T-cell (primary cell): ENCODE results near the gene MAPK8IP1. TPM values are rescaled to one million over a fixed set of nuclear protein-coding genes. Genes with fewer than 3 reads are reported as not detected.
A peak's percentile ranks its signal among the peaks of the same experiment; 100 is the strongest.

ENCODE experiments used
- ATAC-seq, 4 experiments: fragments of 200-7000 bp in 3 of 4; fragments of 150-1000 bp in 1 of 4; cut with Tn5 transposase; replicated peaks in 1 of 4; 1 replicate in 3 of 4; 2 replicates in 1 of 4; pipeline ENCODE4 v1.10.0; 2021; ENCODE audit warnings: moderate library complexity in 3 of 4, mild to moderate bottlenecking in 2 of 4, moderate number of reproducible peaks in 1 of 4
- CTCF ChIA-PET, 2 donors: fragments of 300-600 bp; sonication (Branson Sonifier 250); formaldehyde crosslinking; loops; one replicate each; lab custom pipeline; 2022; ENCODE audit warnings: antibody characterized with exemption in 2 of 2; lab: Charles Lee
- POLR2A ChIA-PET, 2 donors: fragments of 300-600 bp; sonication (Branson Sonifier 250); formaldehyde crosslinking; loops; one replicate each; lab custom pipeline; 2022; ENCODE audit warnings: antibody characterized with exemption in 2 of 2; lab: Charles Lee
- DNase-seq, 35 experiments: peaks; one replicate each; pipeline versions ENCODE4 v3.0.0 to v3.0.0-alpha.2; 2013 to 2023
- H3K27ac ChIP-seq: one replicate; pipeline ENCODE4 v1.5.1; 2013; ENCODE audit warnings: low read length
- H3K27me3 ChIP-seq, 2 experiments: replicated peaks in 1 of 2; 1 replicate in 1 of 2; 2 replicates in 1 of 2; pipeline versions ENCODE4 v1.6.1 to v1.7.0; 2013; ENCODE audit warnings: low read length in 1 of 2, mixed read lengths in 1 of 2; ENCODE audit not compliant: control insufficient read depth in 2 of 2, insufficient read depth in 2 of 2; ENCODE audit errors: extremely low read depth in 1 of 2
- H3K36me3 ChIP-seq, 2 donors: 1 replicate in 1 of 2; 2 replicates in 1 of 2; pipeline versions ENCODE4 v1.6.1 to v1.7.0; 2013; ENCODE audit warnings: low read length in 1 of 2; ENCODE audit not compliant: control insufficient read depth in 2 of 2, insufficient read depth in 1 of 2; ENCODE audit errors: extremely low read depth in 1 of 2
- H3K4me1 ChIP-seq, 2 experiments: 1 replicate in 1 of 2; 2 replicates in 1 of 2; pipeline versions ENCODE4 v1.6.1 to v1.7.0; 2013; ENCODE audit warnings: low read length in 2 of 2, mixed read lengths in 1 of 2; ENCODE audit not compliant: insufficient read depth in 2 of 2, control insufficient read depth in 1 of 2; ENCODE audit errors: extremely low read depth in 1 of 2
- H3K4me3 ChIP-seq, 2 donors: 1 replicate in 1 of 2; 2 replicates in 1 of 2; pipeline versions ENCODE4 v1.5.1 to v1.7.0; 2013; ENCODE audit warnings: mild to moderate bottlenecking in 2 of 2, low read length in 1 of 2, moderate library complexity in 1 of 2; ENCODE audit not compliant: control insufficient read depth in 1 of 2; ENCODE audit errors: extremely low read depth in 1 of 2
- H3K9me3 ChIP-seq: 2 replicates; pipeline ENCODE4 v1.7.0; 2013
- H3K27ac Mint-ChIP-seq, 2 donors: one replicate each; pipeline ENCODE4 v1.8.0; 2020 to 2021; ENCODE audit warnings: mild to moderate bottlenecking in 2 of 2, mixed read lengths in 2 of 2
- H3K27me3 Mint-ChIP-seq, 2 donors: one replicate each; pipeline ENCODE4 v1.8.0; 2021 to 2022; ENCODE audit warnings: mixed read lengths in 2 of 2
- H3K36me3 Mint-ChIP-seq: one replicate; pipeline ENCODE4 v1.8.0; 2021; ENCODE audit warnings: mixed read lengths
- H3K4me1 Mint-ChIP-seq, 3 donors: one replicate each; pipeline ENCODE4 v1.8.0; 2020 to 2022; ENCODE audit warnings: mixed read lengths in 3 of 3, mild to moderate bottlenecking in 1 of 3
- H3K4me3 Mint-ChIP-seq, 3 donors: one replicate each; pipeline ENCODE4 v1.8.0; 2020 to 2022; ENCODE audit warnings: mild to moderate bottlenecking in 3 of 3, mixed read lengths in 3 of 3, moderate library complexity in 3 of 3
- H3K9me3 Mint-ChIP-seq, 3 donors: one replicate each; pipeline ENCODE4 v1.8.0; 2020 to 2022; ENCODE audit warnings: mixed read lengths in 3 of 3
- WGBS: methylation state at CpG from one replicate; pipeline ENCODE4 v1.1.5; 2013; ENCODE audit warnings: missing lambda C conversion rate; ENCODE audit not compliant: insufficient coverage; 5-methylcytosine and 5-hydroxymethylcytosine counted together
- total RNA-seq, 35 experiments: library from RNA in 6 of 35; stranded (reverse) in 6 of 35; fragments of 120-200 nt in 1 of 35; gene quantifications; one replicate each; pipeline versions ENCODE4 v1.2.1 to v1.2.4 and lab custom pipeline; 2013 to 2026

MAPK8IP1 gene
- total RNA-seq, 5 donors from 2014 or later (not counting 1 experiment from before 2014, with no cell fraction given), result 0.90 to 9.9 (median 1.8) TPM

- ATAC-seq (no peak), DNase-seq (no peak)
- ChIA-PET CTCF (no interaction called here), POLR2A (no interaction called here)
- Histone ChIP-seq H3K9me3 (no peaks in the 10 kb centered on the region), H3K27ac (no peak overlapping the region), H3K27me3 (no peaks in the 10 kb centered on the region), H3K36me3 (peaks cover 35 to 95% of the 10 kb centered on the region in 2 donors), H3K4me3 (no peak overlapping the region), H3K4me1 (no peaks in the 10 kb centered on the region)
- H3K27ac Mint-ChIP-seq, result no peak overlapping the region
- 96% methylated on average over 10 of the region's 12 CpGs for whole genome bisulfite sequencing
- H3K4me3 Mint-ChIP-seq, result no peak overlapping the region
- peaks cover 0 to 10% (median 0%) of the 10 kb centered on the region in 3 donors for H3K4me1 Mint-ChIP-seq
- no peaks in the 10 kb centered on the region for H3K9me3 Mint-ChIP-seq
- H3K36me3 Mint-ChIP-seq, result peaks cover 66% of the 10 kb centered on the region
- no peaks in the 10 kb centered on the region for H3K27me3 Mint-ChIP-seq
These were observed 15.9 kb upstream of the MAPK8IP1 start for GRCh38 chr11:45869551-45869950.

- no peaks in the 10 kb centered on the region for H3K9me3 Mint-ChIP-seq
- no peak for ATAC-seq
- peaks cover 64% of the 10 kb centered on the region for H3K36me3 Mint-ChIP-seq
- peaks cover 0 to 10% (median 0%) of the 10 kb centered on the region in 3 donors for H3K4me1 Mint-ChIP-seq
- WGBS, result 80% methylated on average over 1 of the region's 4 CpGs
- no peaks in the 10 kb centered on the region for H3K27me3 Mint-ChIP-seq
- CTCF ChIA-PET, result no interaction called here
- Histone ChIP-seq H3K4me1 (no peaks in the 10 kb centered on the region), H3K27ac (no peak overlapping the region), H3K27me3 (no peaks in the 10 kb centered on the region), H3K36me3 (peaks cover 35 to 96% of the 10 kb centered on the region in 2 donors), H3K9me3 (no peaks in the 10 kb centered on the region), H3K4me3 (no peak overlapping the region)
- no peak overlapping the region for H3K27ac Mint-ChIP-seq
- no peak overlapping the region for H3K4me3 Mint-ChIP-seq
- no peak for DNase-seq
- POLR2A ChIA-PET, result no interaction called here
These were observed 14.7 kb upstream of the MAPK8IP1 start for GRCh38 chr11:45870706-45871105.

DNA sequence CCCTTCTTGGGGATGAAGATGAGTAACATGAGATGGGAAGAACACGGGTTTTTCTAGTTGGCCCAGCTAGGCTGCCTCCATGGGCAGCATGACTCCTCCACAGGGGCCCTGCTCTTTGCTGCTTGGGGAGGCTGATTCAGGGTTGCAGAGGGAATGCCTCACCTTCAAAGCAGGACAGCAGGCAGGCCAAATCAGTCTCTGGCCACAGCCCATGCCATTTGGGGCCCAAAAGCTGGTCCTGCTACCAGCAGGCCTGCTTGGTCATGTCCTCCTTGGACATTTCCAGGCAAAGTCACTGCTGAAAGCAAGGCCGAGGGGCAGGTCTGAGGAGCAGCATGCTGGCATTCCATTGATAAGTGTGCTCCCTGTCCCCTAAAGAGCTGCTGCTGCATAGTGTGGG lies 13.8 kb upstream of the MAPK8IP1 start:
- Histone ChIP-seq H3K36me3 (peaks cover 35 to 94% of the 10 kb centered on the region in 2 donors), H3K27me3 (no peaks in the 10 kb centered on the region), H3K4me1 (no peaks in the 10 kb centered on the region), H3K4me3 (no peak overlapping the region), H3K9me3 (no peaks in the 10 kb centered on the region), H3K27ac (no peak overlapping the region)
- Mint-ChIP-seq H3K27ac (no peak overlapping the region), H3K9me3 (no peaks in the 10 kb centered on the region), H3K27me3 (no peaks in the 10 kb centered on the region), H3K4me1 (peaks cover 0 to 10% (median 0%) of the 10 kb centered on the region in 3 donors), H3K36me3 (peaks cover 62% of the 10 kb centered on the region), H3K4me3 (no peak overlapping the region)
- 100% methylated on average over 1 of the region's 2 CpGs for WGBS
- DNase-seq, result no peak
- POLR2A ChIA-PET, result interaction anchor here in 1 of 2 donors (1.0 kb wide), 1 partner anchor 12 kb away, joined by 3 read pairs; no protein-coding TSS in a partner anchor
- CTCF ChIA-PET, result interaction anchor here (0.8 to 1.6 kb wide), 2 partner anchors 16 to 135 kb away, joined by 4 to 6 read pairs; no protein-coding TSS in a partner anchor
- ATAC-seq, result no peak

DNA sequence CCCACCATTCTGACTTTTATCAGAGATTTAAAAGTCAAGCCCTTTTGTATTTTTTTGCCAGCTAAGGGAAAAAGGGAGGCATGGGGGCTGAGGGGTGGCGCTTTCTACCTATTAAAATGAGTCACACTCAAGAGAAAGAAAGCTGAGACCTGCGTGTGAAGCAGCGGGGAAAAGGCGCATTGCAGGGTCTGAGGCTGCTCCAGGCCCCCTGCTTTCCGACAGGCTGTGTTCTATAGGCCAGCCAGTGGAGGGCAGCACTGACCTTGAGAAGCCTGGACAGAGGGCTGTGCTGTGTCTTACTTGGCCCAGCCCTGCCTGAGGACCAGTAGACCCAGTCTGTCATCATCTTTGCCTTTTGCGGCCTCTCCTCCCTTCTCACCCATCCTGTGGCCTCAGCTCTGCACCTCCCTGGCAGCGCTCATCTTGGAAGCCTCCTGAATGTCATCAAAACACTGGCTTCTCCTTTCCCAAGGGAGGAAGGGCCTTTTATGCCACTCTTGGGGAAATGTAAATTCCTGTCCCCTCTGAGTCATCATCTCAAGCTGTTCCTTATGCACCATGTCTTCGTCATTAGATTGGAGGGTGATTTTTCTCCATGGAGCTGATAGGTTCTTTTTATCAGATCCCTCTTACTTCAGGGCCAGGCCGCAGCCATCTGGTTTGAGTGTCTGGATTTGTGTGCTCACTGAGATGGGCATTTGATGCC lies 12.6 kb upstream of the MAPK8IP1 start:
- 90% methylated on average over 6 of the region's 9 CpGs for WGBS
- H3K36me3 ChIP-seq, result peaks cover 36 to 94% of the 10 kb centered on the region in 2 donors
- ChIA-PET POLR2A (interaction anchor here (0.6 to 1.0 kb wide), 3 partner anchors 13 to 222 kb away, joined by 3 to 7 read pairs (median 5); no protein-coding TSS in a partner anchor), CTCF (interaction anchor here in 1 of 2 donors (1.3 to 1.6 kb wide), 2 partner anchors 22 to 134 kb away, joined by 3 to 6 read pairs; no protein-coding TSS in a partner anchor)
- Mint-ChIP-seq H3K27ac (no peak overlapping the region), H3K4me3 (no peak overlapping the region), H3K4me1 (peaks cover 0 to 8% (median 0%) of the 10 kb centered on the region in 3 donors), H3K9me3 (no peaks in the 10 kb centered on the region), H3K27me3 (no peaks in the 10 kb centered on the region), H3K36me3 (peaks cover 64% of the 10 kb centered on the region)
- DNase-seq (peak in 16 of 35 experiments; percentile 9 to 49 (median 18)), ATAC-seq (peak in 2 of 4 experiments; percentile 41 to 44)
- no peaks in the 10 kb centered on the region for H3K4me1 ChIP-seq
- no peak overlapping the region for H3K27ac ChIP-seq
- H3K4me3 ChIP-seq, result no peak overlapping the region
- H3K9me3 ChIP-seq, result no peaks in the 10 kb centered on the region
- H3K27me3 ChIP-seq, result no peaks in the 10 kb centered on the region

- Mint-ChIP-seq H3K4me3 (no peak overlapping the region), H3K9me3 (no peaks in the 10 kb centered on the region), H3K4me1 (peaks cover 0 to under 1% (median 0%) of the 10 kb centered on the region in 3 donors), H3K27me3 (no peaks in the 10 kb centered on the region), H3K27ac (no peak overlapping the region), H3K36me3 (peaks cover 70% of the 10 kb centered on the region)
- CTCF ChIA-PET, result interaction anchor here in 1 of 2 donors (1.0 kb wide), 1 partner anchor 130 kb away, joined by 3 read pairs; no protein-coding TSS in a partner anchor
- Histone ChIP-seq H3K27me3 (no peaks in the 10 kb centered on the region), H3K27ac (no peak overlapping the region), H3K36me3 (peaks cover 15 to 80% of the 10 kb centered on the region in 2 donors), H3K4me1 (no peaks in the 10 kb centered on the region), H3K4me3 (no peak overlapping the region), H3K9me3 (no peaks in the 10 kb centered on the region)
- WGBS, result 93% methylated on average over 3 of the region's 6 CpGs
- DNase-seq (no peak), ATAC-seq (no peak)
- POLR2A ChIA-PET, result no interaction called here
These were observed 9.1 kb upstream of the MAPK8IP1 start for GRCh38 chr11:45876401-45876800.

DNA sequence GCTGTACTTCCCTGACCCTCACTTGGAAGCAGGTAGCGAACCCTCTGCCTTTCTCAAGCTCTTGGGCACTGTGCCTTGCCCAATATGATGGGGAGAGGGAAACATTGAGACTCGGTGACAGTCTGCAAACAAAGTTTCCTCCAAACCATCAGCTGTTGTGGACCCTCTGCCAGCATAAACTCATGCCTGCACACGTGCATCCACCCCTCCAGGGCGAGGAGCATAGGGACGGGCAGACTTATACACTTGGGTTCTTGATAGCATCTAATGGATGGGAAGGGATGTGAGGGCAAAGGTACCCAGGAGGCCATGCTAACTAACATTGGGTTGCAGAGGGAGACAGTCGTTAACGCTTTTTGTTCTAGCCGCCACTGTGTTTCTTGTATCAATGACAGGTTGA lies 8.2 kb upstream of the MAPK8IP1 start:
- Histone ChIP-seq H3K36me3 (peaks cover 15 to 77% of the 10 kb centered on the region in 2 donors), H3K4me1 (no peaks in the 10 kb centered on the region), H3K27ac (no peak overlapping the region), H3K9me3 (no peaks in the 10 kb centered on the region), H3K4me3 (no peak overlapping the region), H3K27me3 (no peaks in the 10 kb centered on the region)
- ATAC-seq (no peak), DNase-seq (no peak)
- WGBS, result no CpG with 5 or more reads among the region's 8 CpGs
- Mint-ChIP-seq H3K9me3 (no peaks in the 10 kb centered on the region), H3K4me3 (no peak overlapping the region), H3K27ac (no peak overlapping the region), H3K36me3 (peaks cover 73% of the 10 kb centered on the region), H3K4me1 (no peaks in the 10 kb centered on the region), H3K27me3 (no peaks in the 10 kb centered on the region)
- CTCF ChIA-PET, result no interaction called here
- POLR2A ChIA-PET, result interaction anchor here in 1 of 2 donors (0.6 kb wide), 1 partner anchor 81 kb away, joined by 3 read pairs; no protein-coding TSS in a partner anchor
